ENCODE measurements around the gene PSME2. TPM values are rescaled to one million over a fixed set of nuclear protein-coding genes. Genes with fewer than 3 reads are reported as not detected.
A peak's percentile ranks its signal among the peaks of the same experiment; 100 is the strongest.

The PSME2 gene
- total RNA-seq, 1 experiment from 2014 or later, result 142 TPM

- peaks cover 51% of the 10 kb centered on the region for H3K36me3 Mint-ChIP-seq (ENCODE audit: insufficient read depth, unreplicated experiment)
- no peaks in the 10 kb centered on the region for H3K9me3 ChIP-seq
- BruUV-seq (replicated peaks), result no TSS peak
- no peaks in the 10 kb centered on the region for H3K27me3 Mint-ChIP-seq (ENCODE audit: insufficient read depth, unreplicated experiment)
- ChIA-PET POLR2A (interaction anchor here (1.0 to 2.5 kb wide), 5 partner anchors 14 to 67 kb away, joined by 5 to 16 read pairs (median 8); partner anchors contain the start of genes DCAF11, EMC9, NRL and PCK2), CTCF (interaction anchor here (1.0 to 2.3 kb wide), 10 partner anchors 13 to 572 kb away, joined by 3 to 47 read pairs (median 9); partner anchors contain the start of genes CIDEB, DCAF11, EMC9 and NRL)
- TF ChIP-seq CTCF (IDR thresholded peaks at IDR 0.05; ENCODE audit: insufficient read depth in 1 of 2, low read depth in 1 of 2, low read length in 1 of 2, severe bottlenecking in 1 of 2, unreplicated experiment in 1 of 2), result no peak
- peaks cover 2% of the 10 kb centered on the region for H3K36me3 ChIP-seq (ENCODE audit: control insufficient read depth, insufficient read depth, low read length)
- H3K4me1 ChIP-seq, result peaks cover 12% of the 10 kb centered on the region
- H3K4me3 Mint-ChIP-seq (ENCODE audit: unreplicated experiment), result no peak overlapping the region
- peak overlapping the region; percentile 82 for H3K27ac Mint-ChIP-seq (ENCODE audit: unreplicated experiment)
- H3K4me3 ChIP-seq (ENCODE audit: low read depth, low read length), result no peak overlapping the region
- intact Hi-C loops (cut with micrococcal nuclease; ENCODE audit: unreplicated experiment), result no loop called here
- H3K4me1 Mint-ChIP-seq (ENCODE audit: low read depth, unreplicated experiment), result peaks cover 6% of the 10 kb centered on the region
- no peak for DNase-seq
- H3K27me3 ChIP-seq (replicated peaks; ENCODE audit: control insufficient read depth, insufficient read depth, low read length), result no peaks in the 10 kb centered on the region
- no peaks in the 10 kb centered on the region for H3K9me3 Mint-ChIP-seq (ENCODE audit: unreplicated experiment)
Measured at GRCh38 chr14:24160499-24160849, 14.1 kb upstream of the PSME2 start.

- peaks cover 50% of the 10 kb centered on the region for H3K36me3 Mint-ChIP-seq (ENCODE audit: insufficient read depth, unreplicated experiment)
- Histone ChIP-seq H3K4me1 (peaks cover 12% of the 10 kb centered on the region), H3K36me3 (ENCODE audit: control insufficient read depth, insufficient read depth, low read length) (peaks cover 2% of the 10 kb centered on the region), H3K27me3 (replicated peaks; ENCODE audit: control insufficient read depth, insufficient read depth, low read length) (no peaks in the 10 kb centered on the region), H3K9me3 (no peaks in the 10 kb centered on the region), H3K4me3 (ENCODE audit: low read depth, low read length) (no peak overlapping the region)
- H3K4me1 Mint-ChIP-seq (ENCODE audit: low read depth, unreplicated experiment), result peaks cover 6% of the 10 kb centered on the region
- POLR2A ChIA-PET, result interaction anchor here (1.8 to 2.5 kb wide), 2 partner anchors 13 to 24 kb away, joined by 7 to 15 read pairs; partner anchors contain the start of genes PSME1, PSME2 and RNF31
- no peak for TF ChIP-seq CTCF (IDR thresholded peaks at IDR 0.05; ENCODE audit: insufficient read depth in 1 of 2, low read depth in 1 of 2, low read length in 1 of 2, severe bottlenecking in 1 of 2, unreplicated experiment in 1 of 2)
- no peak overlapping the region for H3K27ac Mint-ChIP-seq (ENCODE audit: unreplicated experiment)
- intact Hi-C loops (cut with micrococcal nuclease; ENCODE audit: unreplicated experiment), result no loop called here
- no peaks in the 10 kb centered on the region for H3K9me3 Mint-ChIP-seq (ENCODE audit: unreplicated experiment)
- no peak for DNase-seq
- CTCF ChIA-PET, result interaction anchor here (0.7 to 2.3 kb wide), 7 partner anchors 13 to 148 kb away, joined by 3 to 47 read pairs (median 8); partner anchors contain the start of genes CIDEB, PSME1, PSME2 and RNF31
- H3K27me3 Mint-ChIP-seq (ENCODE audit: insufficient read depth, unreplicated experiment), result no peaks in the 10 kb centered on the region
- BruUV-seq (replicated peaks), result no TSS peak
- H3K4me3 Mint-ChIP-seq (ENCODE audit: unreplicated experiment), result no peak overlapping the region
Measured at GRCh38 chr14:24159777-24160498, 13.5 kb upstream of the PSME2 start.

- H3K27ac Mint-ChIP-seq (ENCODE audit: unreplicated experiment), result no peak overlapping the region
- H3K36me3 Mint-ChIP-seq (ENCODE audit: insufficient read depth, unreplicated experiment), result peaks cover 53% of the 10 kb centered on the region
- DNase-seq, result no peak
- Histone ChIP-seq H3K27me3 (replicated peaks; ENCODE audit: control insufficient read depth, insufficient read depth, low read length) (no peaks in the 10 kb centered on the region), H3K4me1 (peaks cover 12% of the 10 kb centered on the region), H3K4me3 (ENCODE audit: low read depth, low read length) (no peak overlapping the region), H3K9me3 (no peaks in the 10 kb centered on the region), H3K36me3 (ENCODE audit: control insufficient read depth, insufficient read depth, low read length) (peaks cover 2% of the 10 kb centered on the region; the same call in 1 of the 2 replicates)
- H3K4me3 Mint-ChIP-seq (ENCODE audit: unreplicated experiment), result no peak overlapping the region
- TF ChIP-seq CTCF (IDR thresholded peaks at IDR 0.05; ENCODE audit: insufficient read depth in 1 of 2, low read depth in 1 of 2, low read length in 1 of 2, severe bottlenecking in 1 of 2, unreplicated experiment in 1 of 2), result no peak
- BruUV-seq (replicated peaks), result no TSS peak
- POLR2A ChIA-PET, result interaction anchor here (0.8 kb wide), 1 partner anchor 43 kb away, joined by 4 read pairs; the partner anchor contains the start of genes DCAF11 and NRL
- intact Hi-C loops (cut with micrococcal nuclease; ENCODE audit: unreplicated experiment), result no loop called here
- no peaks in the 10 kb centered on the region for H3K9me3 Mint-ChIP-seq (ENCODE audit: unreplicated experiment)
- H3K27me3 Mint-ChIP-seq (ENCODE audit: insufficient read depth, unreplicated experiment), result no peaks in the 10 kb centered on the region
- CTCF ChIA-PET, result no interaction called here
- H3K4me1 Mint-ChIP-seq (ENCODE audit: low read depth, unreplicated experiment), result peaks cover 6% of the 10 kb centered on the region
Measured at GRCh38 chr14:24157331-24157730, 10.9 kb upstream of the PSME2 start.
